Epithelial cell of esophagus (primary cell): ENCODE results near the gene GOLGA3.

Experiments used
- DNase-seq: peaks from one replicate; pipeline ENCODE4 v3.0.0; 2010; ENCODE audit warnings: low read depth
- H3K4me3 ChIP-seq: 2 replicates; pipeline ENCODE4 v1.5.1; 2011; ENCODE audit warnings: mild to moderate bottlenecking, low read length, control low read depth
- TF ChIP-seq, protein P1 (sequence below): IDR thresholded peaks from 2 replicates; pipeline ENCODE4 v1.5.1; 2011; ENCODE audit warnings: low read depth, mild to moderate bottlenecking, low read length, control low read depth, inconsistent platforms; ENCODE audit not compliant: insufficient read depth; ENCODE audit errors: missing control alignments

The GOLGA3 gene

DNA sequence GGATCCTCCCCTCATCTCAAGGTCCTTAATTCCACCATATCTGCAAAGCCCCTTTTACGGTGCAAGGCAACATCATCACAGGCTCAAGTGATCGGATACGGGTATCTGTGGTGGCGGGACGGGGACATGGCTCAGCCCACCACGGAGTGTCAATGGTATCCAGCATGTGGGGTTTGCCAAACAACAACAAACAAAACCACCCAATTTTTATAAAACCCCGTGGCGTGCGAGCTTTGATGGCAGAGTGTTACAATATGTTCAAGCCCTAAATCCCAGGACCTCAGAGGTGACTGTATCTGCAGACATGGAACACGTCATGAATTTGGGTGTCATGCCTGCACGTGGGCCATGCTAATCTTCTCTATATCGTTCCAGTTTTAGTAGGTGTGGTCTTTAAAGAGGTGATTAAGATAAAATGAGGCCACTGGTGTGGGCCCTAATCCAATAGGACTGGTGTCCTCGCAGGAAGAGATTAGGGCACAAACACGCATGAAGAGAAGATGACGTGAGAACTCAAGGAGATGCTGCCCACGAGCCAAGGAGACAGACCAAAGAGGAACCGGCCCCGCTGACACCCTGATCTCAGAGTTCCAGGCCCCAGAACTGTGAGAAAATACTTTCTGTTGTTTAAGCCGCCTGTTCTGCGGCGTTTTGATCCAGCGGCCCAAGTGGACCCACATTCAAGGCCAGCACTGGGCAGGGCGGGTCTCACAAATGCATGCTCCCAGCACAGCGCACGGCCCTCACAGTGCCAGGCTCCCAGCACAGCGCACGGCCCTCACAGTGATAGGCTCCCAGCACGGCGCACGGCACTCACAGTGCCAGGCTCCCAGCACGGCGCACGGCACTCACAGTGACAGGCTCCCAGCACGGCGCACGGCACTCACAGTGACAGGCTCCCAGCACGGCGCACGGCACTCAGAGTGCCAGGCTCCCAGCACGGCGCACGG lies 6.7 kb upstream of the GOLGA3 start:
- TF ChIP-seq, protein P1, sequence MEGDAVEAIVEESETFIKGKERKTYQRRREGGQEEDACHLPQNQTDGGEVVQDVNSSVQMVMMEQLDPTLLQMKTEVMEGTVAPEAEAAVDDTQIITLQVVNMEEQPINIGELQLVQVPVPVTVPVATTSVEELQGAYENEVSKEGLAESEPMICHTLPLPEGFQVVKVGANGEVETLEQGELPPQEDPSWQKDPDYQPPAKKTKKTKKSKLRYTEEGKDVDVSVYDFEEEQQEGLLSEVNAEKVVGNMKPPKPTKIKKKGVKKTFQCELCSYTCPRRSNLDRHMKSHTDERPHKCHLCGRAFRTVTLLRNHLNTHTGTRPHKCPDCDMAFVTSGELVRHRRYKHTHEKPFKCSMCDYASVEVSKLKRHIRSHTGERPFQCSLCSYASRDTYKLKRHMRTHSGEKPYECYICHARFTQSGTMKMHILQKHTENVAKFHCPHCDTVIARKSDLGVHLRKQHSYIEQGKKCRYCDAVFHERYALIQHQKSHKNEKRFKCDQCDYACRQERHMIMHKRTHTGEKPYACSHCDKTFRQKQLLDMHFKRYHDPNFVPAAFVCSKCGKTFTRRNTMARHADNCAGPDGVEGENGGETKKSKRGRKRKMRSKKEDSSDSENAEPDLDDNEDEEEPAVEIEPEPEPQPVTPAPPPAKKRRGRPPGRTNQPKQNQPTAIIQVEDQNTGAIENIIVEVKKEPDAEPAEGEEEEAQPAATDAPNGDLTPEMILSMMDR: no peak
- H3K4me3 ChIP-seq: no peak overlapping the region
- DNase-seq: no peak

DNA sequence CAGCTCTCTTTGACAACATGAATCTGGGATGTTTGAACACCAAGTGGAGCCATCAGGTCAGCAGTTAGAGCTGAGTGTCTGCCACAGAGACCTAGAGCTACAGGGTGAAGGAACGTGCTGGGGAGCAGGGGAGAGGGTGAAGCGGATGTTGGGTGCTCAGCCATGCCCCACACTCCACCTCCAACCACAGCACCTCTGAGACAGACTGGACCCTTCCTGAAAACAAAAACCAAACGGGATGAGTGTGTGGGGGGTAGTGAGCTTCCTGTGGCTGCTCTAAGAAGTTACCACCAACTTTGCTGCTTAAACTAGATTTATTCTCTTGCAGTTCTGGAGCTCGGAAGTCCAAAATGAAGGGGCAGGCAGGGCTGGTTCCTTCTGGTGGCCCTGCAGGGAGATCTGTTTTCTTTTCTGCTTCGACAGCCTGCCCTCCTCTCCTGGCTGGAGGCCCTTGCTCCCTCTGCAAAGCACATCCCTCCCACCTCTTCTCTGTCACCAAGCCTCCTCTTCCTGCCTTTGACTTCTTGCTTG lies 5.6 kb upstream of the GOLGA3 start:
- no peak overlapping the region for H3K4me3 ChIP-seq
- DNase-seq: no peak
- TF ChIP-seq, protein P1: no peak

DNA sequence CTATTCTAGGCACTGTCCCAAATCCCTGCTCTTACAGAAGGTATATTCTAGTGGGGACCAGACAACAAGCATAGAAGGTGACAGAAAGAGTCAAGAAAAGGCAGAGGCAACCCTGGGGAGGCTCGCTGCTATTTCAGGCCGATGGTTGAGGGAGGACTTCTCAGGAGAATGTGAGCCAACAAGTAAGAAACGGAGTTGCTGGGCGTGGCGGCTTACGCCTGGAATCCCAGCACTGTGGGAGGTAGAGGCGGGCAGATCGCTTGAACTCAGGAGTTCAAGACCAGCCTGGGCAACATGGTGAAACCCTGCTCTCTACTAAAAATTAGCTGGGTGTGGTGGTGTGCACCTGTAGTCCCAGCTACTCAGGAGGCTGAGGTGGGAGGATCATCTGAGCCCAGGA lies 4.7 kb upstream of the GOLGA3 start:
- TF ChIP-seq, protein P1: no peak
- no peak overlapping the region for H3K4me3 ChIP-seq
- DNase-seq: no peak

DNA sequence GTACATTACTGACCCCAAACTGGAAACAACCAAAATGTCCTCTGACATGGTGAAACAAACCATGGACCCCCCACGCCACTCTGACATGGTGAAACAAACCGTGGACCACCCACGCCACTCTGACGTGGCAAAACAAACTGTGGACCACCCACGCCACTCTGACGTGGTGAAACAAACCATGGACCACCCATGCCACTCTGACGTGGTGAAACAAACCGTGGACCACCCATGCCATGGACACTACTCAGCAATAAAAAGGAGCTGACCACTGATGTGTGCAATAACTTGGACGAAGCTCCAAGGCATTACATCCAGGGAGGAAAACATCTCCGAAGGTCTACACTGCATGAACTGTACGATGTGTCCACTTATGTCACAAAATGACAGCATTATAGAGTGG lies 3.1 kb upstream of the GOLGA3 start:
- no peak for DNase-seq
- H3K4me3 ChIP-seq: no peak overlapping the region
- TF ChIP-seq, protein P1: no peak

DNA sequence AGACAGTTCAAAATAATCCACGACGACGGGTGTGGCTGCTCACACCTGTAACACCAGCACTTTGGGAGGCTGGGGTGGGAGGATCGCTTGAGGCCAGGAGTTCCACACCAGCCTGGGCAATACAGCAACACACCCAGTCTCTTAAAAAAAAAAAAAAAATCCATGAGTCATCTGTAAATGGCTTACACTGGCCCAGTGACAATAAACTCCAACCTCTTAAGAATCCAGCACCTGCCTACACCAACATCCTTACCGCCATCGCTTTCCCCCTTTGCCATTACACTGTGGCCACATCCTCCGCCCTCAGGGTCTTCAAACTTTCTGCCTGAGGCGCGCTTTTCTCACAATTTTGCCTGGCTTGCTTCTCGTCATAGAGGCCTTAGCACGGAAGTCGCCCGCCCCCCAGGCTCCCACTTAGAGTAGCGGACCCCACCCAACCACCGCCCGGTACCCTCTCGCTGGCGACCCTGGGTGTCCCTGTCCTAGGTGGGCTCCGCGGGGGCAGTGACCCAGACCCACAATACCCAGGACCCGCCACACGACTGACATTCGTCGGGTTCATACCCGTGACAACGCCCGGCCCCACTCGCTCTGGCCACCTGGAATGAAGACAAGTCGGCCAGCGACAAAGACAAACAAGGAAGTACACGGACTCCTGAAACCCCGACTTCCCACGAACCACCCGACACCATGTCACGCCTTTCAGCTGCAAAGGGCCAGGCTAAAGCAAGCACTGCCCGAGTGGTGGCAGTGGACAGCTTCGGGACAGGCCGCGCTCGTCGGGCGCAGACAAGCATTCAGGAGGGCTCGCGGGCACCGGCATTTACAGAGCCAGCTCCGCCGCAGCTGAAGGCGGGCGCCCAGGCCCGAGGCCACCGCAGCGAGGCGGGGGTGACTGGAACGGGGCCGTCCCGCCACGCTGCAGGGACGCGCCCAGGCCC lies 636 bp downstream of the GOLGA3 start:
- peak; percentile 75 for DNase-seq
- TF ChIP-seq, protein P1: no peak
- peak overlapping the region; percentile 92 for H3K4me3 ChIP-seq

DNA sequence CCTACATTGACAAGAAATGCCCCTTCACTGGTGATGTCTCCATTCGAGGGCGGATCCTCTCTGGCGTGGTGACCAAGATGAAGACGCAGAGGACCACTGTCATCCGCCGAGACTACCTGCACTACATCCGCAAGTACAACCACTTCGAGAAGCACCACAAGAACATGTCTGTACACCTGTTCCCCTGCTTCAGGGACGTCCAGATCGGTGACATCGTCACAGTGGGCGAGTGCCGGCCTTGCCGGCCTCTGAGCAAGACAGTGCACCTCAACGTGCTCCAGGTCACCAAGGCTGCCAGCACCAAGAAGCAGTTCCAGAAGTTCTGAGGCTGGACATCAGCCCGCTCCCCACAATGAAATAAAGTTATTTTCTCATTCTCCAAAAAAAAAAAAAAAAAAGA lies 2.8 kb downstream of the GOLGA3 start:
- H3K4me3 ChIP-seq: no peak overlapping the region
- no peak for DNase-seq
- TF ChIP-seq, protein P1: no peak
